NK-92 treated with Interleukin-12 subunit alpha and Interleukin-12 subunit beta, amount 100 ng/mL, for 24 hours (cell line): ENCODE results near the gene NKAIN2.
"Not testable (repeated sequence)": the region's sequence is repeated elsewhere in the genome, so short reads cannot be mapped to it uniquely, and the experiment has no call there.

ENCODE experiments used
- DNase-seq: peaks from one replicate; lab custom pipeline; 2025; lab: John Stamatoyannopoulos, UW

The NKAIN2 gene

GRCh38 chr6:123895346-123895745 is 91.7 kb downstream of the NKAIN2 start:
- no peak for DNase-seq

GRCh38 chr6:123895806-123896205 is 92.1 kb downstream of the NKAIN2 start:
- DNase-seq: no peak

DNA sequence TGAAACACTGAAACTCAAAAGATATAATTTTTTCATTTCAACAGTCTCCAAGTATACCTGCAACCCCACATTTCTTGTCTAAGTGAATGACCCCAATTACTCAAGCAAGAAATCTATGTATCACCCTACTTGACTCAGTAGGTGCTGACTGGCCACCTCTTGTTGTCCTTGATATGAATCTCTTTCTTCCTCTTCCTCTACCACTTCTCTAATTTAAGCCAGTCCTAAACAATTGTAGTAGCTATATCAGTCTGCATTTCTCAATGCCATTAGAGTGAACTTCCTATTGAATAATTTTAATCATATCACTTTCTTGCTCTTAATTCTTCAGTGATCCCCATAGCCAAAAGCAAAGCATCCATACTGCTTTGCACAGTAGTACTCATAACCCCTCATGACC is 93.2 kb downstream of the NKAIN2 start:
- DNase-seq: no peak

GRCh38 chr6:123897965-123898364 is 94.3 kb downstream of the NKAIN2 start:
- no peak for DNase-seq

DNA sequence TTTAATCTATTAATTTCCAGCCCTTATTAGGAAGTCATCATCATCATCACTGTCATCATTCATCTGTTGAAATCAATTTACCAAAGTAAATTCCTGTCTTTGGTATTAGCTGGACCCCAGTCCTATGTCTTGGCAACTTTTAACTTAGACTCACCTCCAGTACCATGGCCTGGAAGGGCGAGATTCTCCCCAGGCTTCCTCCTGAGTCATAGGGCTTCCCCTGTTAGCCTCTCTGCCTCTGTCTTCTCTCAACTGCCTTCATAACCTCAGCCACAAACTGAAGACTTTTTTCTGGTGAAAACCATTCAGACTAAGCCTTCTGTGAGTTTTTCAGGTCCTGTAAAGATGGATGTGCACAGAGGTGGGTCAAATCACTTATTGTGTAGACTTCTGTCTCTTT is 95.0 kb downstream of the NKAIN2 start:
- DNase-seq: no peak

DNA sequence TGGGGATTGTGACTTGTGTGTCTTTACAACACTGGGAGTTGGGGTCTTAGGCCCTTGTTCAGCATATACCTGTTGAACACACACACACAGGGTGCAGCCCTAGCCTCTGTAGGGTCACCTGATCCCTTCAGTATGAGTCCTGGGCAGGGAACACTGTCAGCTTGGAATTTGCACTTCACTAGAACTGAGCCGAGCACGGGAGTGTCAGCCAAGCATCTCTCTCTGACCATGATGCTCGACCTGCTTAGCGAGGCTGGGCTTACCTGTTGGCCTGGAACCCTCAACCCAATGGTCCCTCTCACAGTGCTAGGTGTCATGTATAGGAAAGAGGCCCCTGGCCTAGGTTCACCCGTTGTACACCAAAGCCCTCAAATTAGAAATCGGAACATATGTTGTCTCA is 96.1 kb downstream of the NKAIN2 start:
- no peak for DNase-seq

DNA sequence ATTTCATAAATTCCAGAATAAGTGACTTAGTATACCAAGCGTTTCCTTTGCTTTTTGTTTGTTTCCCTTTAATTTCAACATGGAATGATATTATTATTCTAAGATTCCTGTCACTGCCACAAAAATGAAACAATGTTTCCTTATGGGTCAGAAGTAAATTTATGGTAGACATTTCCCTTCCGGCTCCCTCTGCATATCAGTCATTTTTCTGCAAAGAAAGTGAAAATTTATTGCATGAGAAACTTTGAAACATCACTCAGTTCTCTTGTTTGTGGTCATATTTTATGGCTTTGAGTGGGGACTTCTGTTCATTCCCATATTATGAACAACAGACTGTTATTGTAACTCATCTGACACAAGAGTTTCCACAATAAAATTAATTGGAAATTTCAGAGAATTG is 97.8 kb downstream of the NKAIN2 start:
- DNase-seq: no peak

GRCh38 chr6:123902738-123903313 is 99.2 kb downstream of the NKAIN2 start:
- no peak for DNase-seq

DNA sequence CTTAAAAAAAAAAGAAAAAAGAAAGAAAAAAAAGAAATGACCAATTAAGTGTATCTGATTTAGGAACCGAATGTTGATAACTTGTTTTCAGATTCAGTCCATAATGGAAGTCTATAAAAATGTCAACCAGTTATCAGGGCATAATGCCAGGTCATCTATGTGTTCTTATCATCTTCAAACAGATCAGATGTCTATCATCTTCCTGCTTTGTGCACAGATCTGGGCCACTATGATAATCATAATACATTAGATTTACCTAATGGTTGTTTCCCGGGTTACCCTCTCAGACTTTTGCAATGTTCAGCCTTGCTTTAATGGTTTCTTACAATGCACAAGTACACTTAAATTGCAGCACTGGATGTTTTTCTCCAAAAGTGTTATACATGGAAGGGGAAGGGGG is 100.6 kb downstream of the NKAIN2 start:
- no peak for DNase-seq

- DNase-seq: no peak
Measured at GRCh38 chr6:123908797-123909196, 105.1 kb downstream of the NKAIN2 start.

DNA sequence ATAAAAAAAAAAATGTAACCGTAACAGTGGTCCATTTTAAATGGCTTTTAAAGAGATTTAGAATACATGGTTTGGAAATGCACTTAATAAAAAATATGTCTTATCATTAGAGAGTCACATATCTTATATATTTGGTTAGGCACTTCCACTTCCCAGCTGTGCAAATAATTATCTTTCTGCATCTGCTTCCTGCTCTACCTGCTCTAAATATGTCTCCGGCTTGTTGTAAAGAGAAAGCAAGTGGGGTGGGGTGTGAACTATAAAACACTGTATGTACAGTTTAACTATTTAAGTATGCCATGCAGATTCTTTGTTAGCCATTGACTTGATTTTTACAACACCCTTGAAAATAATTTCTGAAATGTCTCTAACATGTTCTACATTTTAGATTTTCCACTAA is 106.3 kb downstream of the NKAIN2 start:
- DNase-seq: no peak

- no peak for DNase-seq
Measured at GRCh38 chr6:123913863-123914262, 110.2 kb downstream of the NKAIN2 start.

DNA sequence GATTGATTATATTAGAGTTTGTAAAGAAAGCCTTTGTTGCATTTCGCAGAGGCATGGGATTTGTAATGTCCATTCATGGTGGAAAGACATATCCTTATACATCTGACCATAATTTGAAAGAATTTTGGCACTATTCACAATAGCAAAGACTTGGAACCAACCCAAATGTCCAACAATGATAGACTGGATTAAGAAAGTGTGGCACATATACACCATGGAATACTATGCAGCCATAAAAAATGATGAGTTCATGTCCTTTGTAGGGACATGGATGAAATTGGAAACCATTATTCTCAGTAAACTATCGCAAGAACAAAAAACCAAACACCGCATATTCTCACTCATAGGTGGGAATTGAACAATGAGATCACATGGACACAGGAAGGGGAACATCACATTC is 119.7 kb downstream of the NKAIN2 start:
- not testable (repeated sequence) for DNase-seq

DNA sequence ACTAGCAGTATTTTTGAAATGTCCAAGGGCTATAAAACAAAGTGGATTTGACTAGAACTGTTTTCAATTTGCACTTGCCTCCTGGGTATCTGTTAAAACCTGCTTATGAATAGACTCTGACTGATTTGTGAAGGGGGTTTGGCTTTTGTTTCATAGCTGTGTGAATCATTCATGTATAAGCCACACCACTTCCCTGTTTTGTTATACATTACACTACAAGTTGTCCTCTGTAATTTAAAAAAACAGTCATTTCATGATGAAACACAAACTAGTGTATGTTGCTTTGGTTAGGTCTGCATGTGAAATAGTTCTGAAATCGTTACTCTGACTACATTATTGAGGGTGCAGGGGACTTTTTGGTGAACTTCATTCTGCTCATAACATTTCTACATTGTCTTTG is 121.7 kb downstream of the NKAIN2 start:
- no peak for DNase-seq

GRCh38 chr6:123925842-123926399 is 122.3 kb downstream of the NKAIN2 start:
- no peak for DNase-seq

DNA sequence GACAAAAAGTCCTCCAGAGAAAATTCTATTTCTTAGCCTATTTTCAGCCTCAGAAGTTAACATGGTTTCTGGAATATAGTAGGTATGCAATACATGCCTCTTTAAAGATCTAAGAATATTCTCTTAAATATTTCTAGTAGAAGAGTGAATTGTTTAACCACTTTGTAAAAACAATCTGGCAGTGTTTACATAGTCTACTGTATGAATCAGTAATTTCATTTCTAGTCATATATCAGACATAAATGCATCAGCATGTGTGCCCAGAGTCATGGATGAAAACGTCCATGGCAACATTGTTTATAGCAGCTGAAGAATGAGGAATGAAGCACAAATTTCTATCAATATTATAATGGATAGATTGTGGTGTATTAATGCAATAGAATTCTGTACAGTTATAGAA is 124.9 kb downstream of the NKAIN2 start:
- DNase-seq: no peak

DNA sequence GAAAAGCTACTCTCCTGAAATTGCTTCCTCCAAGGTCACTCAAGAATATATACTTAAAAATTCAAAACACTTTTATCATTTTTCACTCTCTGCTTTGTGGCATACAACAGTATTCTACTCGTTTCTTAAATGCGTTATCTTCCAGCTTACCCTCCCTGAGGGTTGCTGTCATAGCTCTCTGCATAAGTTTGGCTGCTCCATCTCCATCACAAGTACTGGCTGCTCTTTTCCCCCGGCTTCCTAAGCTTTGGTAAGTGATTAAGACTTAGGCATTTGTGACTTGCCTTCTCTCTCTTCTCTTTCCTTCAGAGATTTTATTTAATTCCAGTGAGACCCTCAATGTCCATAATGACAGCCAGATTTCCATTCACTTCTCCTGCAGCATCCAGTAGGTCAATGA is 128.3 kb downstream of the NKAIN2 start:
- no peak for DNase-seq

DNA sequence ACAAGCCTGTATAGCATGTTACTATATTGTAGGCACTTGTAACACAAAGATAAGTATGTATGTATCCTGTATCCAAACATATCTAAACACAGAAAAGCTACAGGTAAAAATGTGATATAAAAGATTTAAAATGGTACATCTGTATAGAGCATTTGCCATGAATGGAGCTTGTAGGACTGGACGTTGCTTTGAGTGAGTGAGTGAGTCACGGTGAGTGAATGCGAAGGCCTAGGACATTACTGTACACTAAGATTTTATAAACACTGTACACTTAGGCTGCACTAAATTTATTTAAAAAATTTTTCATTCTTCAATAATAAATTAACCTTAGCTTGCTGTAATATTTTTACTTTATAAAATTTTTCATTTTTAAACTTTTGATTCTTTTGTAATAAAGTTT is 136.9 kb downstream of the NKAIN2 start:
- DNase-seq: no peak

GRCh38 chr6:123941855-123942254 is 138.2 kb downstream of the NKAIN2 start:
- no peak for DNase-seq

DNA sequence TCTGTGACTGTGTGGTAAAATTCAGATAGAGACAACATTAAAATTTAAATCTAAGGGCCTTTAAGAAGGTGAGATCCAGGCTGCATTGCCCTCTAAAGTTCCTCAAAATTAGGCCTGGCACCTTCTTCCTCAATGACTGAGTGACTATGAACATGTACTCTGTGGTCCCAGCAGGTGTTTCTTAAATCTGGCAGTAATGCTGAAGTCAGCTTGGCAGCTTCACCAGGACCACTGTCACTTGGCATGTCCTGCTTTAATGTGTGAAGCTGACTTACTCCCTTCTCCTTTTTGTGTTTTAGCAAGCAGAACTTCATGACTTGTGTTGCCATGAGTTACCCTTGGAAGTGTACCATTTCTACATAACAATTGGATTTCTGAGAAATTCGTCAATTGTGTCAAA is 141.7 kb downstream of the NKAIN2 start:
- DNase-seq: no peak

DNA sequence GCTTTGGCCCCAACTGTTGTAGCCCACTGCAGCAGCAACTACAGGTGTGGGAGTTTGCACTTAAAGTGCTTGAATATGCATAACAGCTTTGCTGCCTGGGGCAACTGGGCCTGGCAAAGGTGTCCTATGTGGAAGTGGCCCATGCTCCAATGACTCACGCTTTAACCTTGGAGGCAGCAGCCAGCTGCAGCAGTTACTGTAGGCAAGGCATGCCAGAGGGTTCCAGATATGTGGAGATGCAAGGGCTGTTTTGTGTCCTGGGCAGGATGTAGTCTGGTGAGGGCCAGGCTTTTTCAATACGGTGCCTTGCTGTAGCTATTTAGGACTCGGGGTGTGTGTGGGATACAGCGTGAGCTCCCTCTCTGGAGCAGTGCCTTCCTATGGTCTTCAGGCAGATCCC is 150.3 kb downstream of the NKAIN2 start:
- no peak for DNase-seq

DNA sequence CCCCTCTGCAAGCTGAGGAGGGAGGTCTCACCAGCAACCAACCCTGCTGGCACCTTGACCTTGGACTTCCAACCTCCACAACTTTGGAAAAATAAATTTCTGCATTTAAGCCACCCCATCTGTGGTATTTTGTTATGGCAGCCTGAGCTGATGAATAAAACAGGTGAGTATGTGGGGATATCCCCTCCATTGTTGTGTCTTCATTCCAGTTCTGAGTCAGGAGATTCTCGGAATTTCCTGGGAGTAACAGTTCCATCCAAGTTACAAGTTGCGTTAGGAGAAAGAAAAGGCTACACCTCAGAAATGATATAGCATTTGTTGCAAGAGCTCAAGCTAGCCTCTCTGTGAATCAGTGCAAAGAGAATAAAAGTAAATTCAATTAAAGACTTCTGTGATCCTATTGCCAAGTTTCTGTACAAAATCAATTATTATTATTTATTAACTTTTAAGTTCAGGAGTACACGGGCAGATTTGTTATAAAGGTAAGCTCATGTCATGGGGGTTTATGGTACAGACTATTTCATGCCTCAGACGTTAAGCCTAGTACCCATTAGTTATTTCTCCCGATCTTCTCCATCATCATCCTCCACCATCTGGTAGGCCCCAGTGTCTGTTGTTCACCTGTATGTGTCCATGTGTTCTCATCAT is 153.0 kb downstream of the NKAIN2 start:
- no peak for DNase-seq

DNA sequence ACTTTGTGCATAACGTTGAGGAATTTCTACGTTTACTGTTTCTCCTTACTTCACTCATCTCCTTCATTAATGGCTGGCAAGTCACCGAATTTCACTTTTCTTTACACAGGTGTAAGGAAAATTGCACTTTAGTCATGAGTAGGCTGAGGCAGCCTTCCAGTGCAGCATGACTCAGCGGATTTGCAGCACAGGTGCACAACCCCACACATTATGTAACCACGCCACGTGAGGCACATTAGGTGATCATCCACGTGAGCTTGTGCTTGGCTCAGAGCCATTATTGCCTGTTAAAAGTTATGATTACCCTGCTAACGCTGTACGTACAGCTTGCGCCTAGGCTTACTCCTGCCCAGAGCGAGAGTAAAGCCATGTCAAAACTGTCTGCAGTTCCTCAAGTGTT is 158.8 kb downstream of the NKAIN2 start:
- peak; percentile 1 for DNase-seq

DNA sequence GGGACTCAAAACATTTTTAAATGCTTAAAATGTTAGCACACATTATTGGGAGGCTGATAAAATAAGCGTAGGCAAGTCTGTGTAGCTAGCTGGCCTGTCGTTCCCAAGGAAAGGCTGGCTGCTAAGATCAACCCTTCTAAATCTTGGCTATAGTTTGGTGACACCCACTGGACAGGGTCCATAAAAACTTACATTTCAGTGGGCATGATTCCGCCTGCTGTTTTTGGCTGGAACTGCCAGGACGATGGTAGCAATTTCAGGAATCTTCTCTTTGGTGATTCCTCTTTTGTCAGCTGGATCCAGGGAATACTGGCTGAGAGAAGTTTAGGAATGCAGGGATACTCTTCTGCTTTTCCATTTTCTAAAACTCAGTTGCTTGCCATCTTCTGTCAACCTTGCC is 162.2 kb downstream of the NKAIN2 start:
- no peak for DNase-seq
